SU-DHL-6 (cell line): Measurements from ENCODE around the gene PADI2.

Experiments used
- CTCF ChIP-seq: fragments of 200-600 bp; sonication (generic); IDR thresholded peaks from one replicate; pipeline ENCODE4 v1.5.1; 2017; ENCODE audit warnings: antibody characterized with exemption, mild to moderate bottlenecking, low read length, moderate library complexity; ENCODE audit not compliant: insufficient read depth, poor library complexity, severe bottlenecking
- EZH2phosphoT487 ChIP-seq: fragments of 200-600 bp; sonication (generic), shearing (Covaris generic); conservative IDR thresholded peaks from 2 replicates; pipeline ENCODE4 v1.6.1; 2018; ENCODE audit warnings: mild to moderate bottlenecking, antibody characterized with exemption, low read length, moderate library complexity, mixed read lengths

DNA sequence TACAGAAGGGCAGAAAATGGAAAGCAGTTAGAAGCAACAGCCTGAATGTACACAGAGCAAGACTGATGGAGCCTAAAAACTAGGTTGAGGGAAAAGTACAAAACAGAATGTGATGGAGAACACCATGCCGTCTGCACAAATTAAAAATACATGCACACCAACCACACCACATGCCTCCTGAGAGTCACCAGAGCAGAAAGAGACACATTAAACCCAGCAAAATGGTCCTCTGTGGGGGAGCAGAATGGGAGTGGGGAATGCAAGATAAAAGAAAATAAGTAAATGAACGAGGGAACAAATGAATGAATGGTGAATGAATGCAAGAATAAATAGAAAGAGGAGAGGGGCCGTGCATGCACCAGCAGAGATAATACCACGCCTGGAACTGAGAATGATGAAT, 24.1 kb downstream of the PADI2 start:
- TF ChIP-seq CTCF (no peak), EZH2phosphoT487 (no peak)
